Measurements from ENCODE around the gene CLEC2A.
"Not testable (repeated sequence)": the region's sequence is repeated elsewhere in the genome, so short reads cannot be mapped to it uniquely, and the experiment has no call there.

DNA sequence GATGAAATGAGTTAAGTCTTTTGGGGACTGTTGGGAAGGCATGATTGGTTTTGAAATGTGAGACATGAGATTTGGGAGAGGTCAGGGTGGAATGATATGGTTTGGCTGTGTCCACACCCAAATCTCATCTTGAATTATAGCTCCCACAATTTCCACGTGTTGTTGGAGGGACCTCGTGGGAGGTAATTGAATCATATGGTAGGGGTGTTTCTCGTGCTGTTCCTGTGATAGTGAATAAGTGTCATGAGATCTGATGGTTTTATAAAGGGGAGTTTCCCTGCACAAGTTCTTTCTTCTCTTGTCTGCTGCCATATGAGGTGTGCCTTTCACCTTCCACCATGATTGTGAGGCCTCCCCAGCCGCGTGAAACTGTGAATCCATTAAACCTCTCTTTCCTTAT, 44.5 kb upstream of the CLEC2A start:
- TF ChIP-seq, protein P1, sequence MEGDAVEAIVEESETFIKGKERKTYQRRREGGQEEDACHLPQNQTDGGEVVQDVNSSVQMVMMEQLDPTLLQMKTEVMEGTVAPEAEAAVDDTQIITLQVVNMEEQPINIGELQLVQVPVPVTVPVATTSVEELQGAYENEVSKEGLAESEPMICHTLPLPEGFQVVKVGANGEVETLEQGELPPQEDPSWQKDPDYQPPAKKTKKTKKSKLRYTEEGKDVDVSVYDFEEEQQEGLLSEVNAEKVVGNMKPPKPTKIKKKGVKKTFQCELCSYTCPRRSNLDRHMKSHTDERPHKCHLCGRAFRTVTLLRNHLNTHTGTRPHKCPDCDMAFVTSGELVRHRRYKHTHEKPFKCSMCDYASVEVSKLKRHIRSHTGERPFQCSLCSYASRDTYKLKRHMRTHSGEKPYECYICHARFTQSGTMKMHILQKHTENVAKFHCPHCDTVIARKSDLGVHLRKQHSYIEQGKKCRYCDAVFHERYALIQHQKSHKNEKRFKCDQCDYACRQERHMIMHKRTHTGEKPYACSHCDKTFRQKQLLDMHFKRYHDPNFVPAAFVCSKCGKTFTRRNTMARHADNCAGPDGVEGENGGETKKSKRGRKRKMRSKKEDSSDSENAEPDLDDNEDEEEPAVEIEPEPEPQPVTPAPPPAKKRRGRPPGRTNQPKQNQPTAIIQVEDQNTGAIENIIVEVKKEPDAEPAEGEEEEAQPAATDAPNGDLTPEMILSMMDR (IDR thresholded peaks at IDR 0.05) = not testable (repeated sequence)
- not testable (repeated sequence) for TF ChIP-seq POLR2A (IDR thresholded peaks at IDR 0.05)
